Left hindlimb (tissue), 1 donor: ENCODE results near the gene VSIG10.
A peak's percentile ranks its signal among the peaks of the same experiment; 100 is the strongest.

ENCODE experiments used
- DNase-seq: peaks from one replicate; pipeline ENCODE4 v3.0.0-alpha.2; 2018

VSIG10 gene

GRCh38 chr12:118058881-118059280 lies 44.9 kb downstream of the VSIG10 start:
- no peak for DNase-seq

GRCh38 chr12:118058227-118058626 lies 45.6 kb downstream of the VSIG10 start:
- DNase-seq: no peak

GRCh38 chr12:118055865-118056773 lies 47.7 kb downstream of the VSIG10 start:
- DNase-seq: no peak

GRCh38 chr12:118055144-118055557 lies 48.7 kb downstream of the VSIG10 start:
- DNase-seq: no peak

GRCh38 chr12:118053071-118053985 lies 50.5 kb downstream of the VSIG10 start:
- DNase-seq: no peak

GRCh38 chr12:118052324-118053070 lies 51.3 kb downstream of the VSIG10 start:
- peak; percentile 83 for DNase-seq

GRCh38 chr12:118050972-118051910 lies 52.6 kb downstream of the VSIG10 start:
- no peak for DNase-seq

GRCh38 chr12:118046430-118046829 lies 57.4 kb downstream of the VSIG10 start:
- DNase-seq: no peak

- no peak for DNase-seq
Measured at GRCh38 chr12:118044577-118044976, 59.2 kb downstream of the VSIG10 start.

GRCh38 chr12:118044075-118044474 lies 59.7 kb downstream of the VSIG10 start:
- DNase-seq: no peak

GRCh38 chr12:118042091-118042490 lies 61.7 kb downstream of the VSIG10 start:
- no peak for DNase-seq

GRCh38 chr12:118038137-118038536 lies 65.7 kb downstream of the VSIG10 start:
- DNase-seq: no peak

GRCh38 chr12:118036672-118037411 lies 67.0 kb downstream of the VSIG10 start:
- no peak for DNase-seq

GRCh38 chr12:118035190-118036041 lies 68.4 kb downstream of the VSIG10 start:
- DNase-seq: no peak

GRCh38 chr12:118034429-118035189 lies 69.2 kb downstream of the VSIG10 start:
- no peak for DNase-seq

- DNase-seq: no peak
Measured at GRCh38 chr12:118033902-118034301, 69.9 kb downstream of the VSIG10 start.

- DNase-seq: no peak
Measured at GRCh38 chr12:118033323-118033722, 70.5 kb downstream of the VSIG10 start.

GRCh38 chr12:118032188-118032587 lies 71.6 kb downstream of the VSIG10 start:
- DNase-seq: no peak

- no peak for DNase-seq
Measured at GRCh38 chr12:118029166-118029565, 74.6 kb downstream of the VSIG10 start.
